H1 (cell line): ENCODE data around the gene DCP2. TPM values are rescaled to one million over a fixed set of nuclear protein-coding genes. Genes with fewer than 3 reads are reported as not detected.

Source experiments
- CTCF ChIA-PET: fragments of 300-600 bp; sonication (Branson Sonifier 250); formaldehyde crosslinking; loops from one replicate; lab custom pipeline; 2021; ENCODE audit not compliant: partially characterized antibody; lab: Charles Lee
- POLR2A ChIA-PET: fragments of 300-600 bp; sonication (Branson Sonifier 250); formaldehyde crosslinking; loops from one replicate; lab custom pipeline; 2021; ENCODE audit warnings: inconsistent platforms; ENCODE audit not compliant: partially characterized antibody; lab: Charles Lee
- DNase-seq, 2 experiments: peaks; one replicate each; pipeline versions ENCODE4 v3.0.0 to v3.0.0-alpha.2; 2010 to 2022; ENCODE audit warnings: low spot score in 2 of 2, low read depth in 1 of 2, mixed read lengths in 1 of 2
- FAIRE-seq: peaks from 2 replicates; lab custom pipeline; 2011; peaks lifted over from hg19 to GRCh38; lab: Jason Lieb, UNC
- H2AFZ ChIP-seq: 2 replicates; pipeline ENCODE4 v1.8.1; 2012; ENCODE audit warnings: low read length, inconsistent platforms
- H2AK5ac ChIP-seq: 2 replicates; pipeline ENCODE4 v1.6.1; 2013; ENCODE audit warnings: low read depth, low read length
- H2BK120ac ChIP-seq: replicated peaks from 2 replicates; pipeline ENCODE3; 2013; ENCODE audit warnings: low read depth, low read length, inconsistent platforms
- H2BK12ac ChIP-seq: 2 replicates; pipeline ENCODE4 v1.6.1; 2013; ENCODE audit warnings: low read depth, low read length
- H2BK15ac ChIP-seq: 2 replicates; pipeline ENCODE4 v1.6.1; 2013; ENCODE audit warnings: low read length
- H2BK20ac ChIP-seq: 2 replicates; pipeline ENCODE4 v1.6.1; 2013; ENCODE audit warnings: low read length
- H2BK5ac ChIP-seq: 2 replicates; pipeline ENCODE4 v1.6.1; 2013; ENCODE audit warnings: low read depth, low read length
- H3K14ac ChIP-seq: 2 replicates; pipeline ENCODE4 v1.6.1; 2013; ENCODE audit warnings: inconsistent platforms; ENCODE audit not compliant: insufficient read length
- H3K18ac ChIP-seq: 2 replicates; pipeline ENCODE4 v1.6.1; 2013; ENCODE audit warnings: low read length; ENCODE audit errors: extremely low read depth
- H3K23ac ChIP-seq: 2 replicates; pipeline ENCODE4 v1.6.1; 2013; ENCODE audit warnings: inconsistent platforms; ENCODE audit not compliant: insufficient read length
- H3K23me2 ChIP-seq: 2 replicates; pipeline ENCODE4 v1.6.1; 2013; ENCODE audit warnings: low read depth, low read length
- H3K27ac ChIP-seq: 2 replicates; pipeline ENCODE4 v1.6.1; 2011; ENCODE audit warnings: low read depth, low read length, inconsistent platforms
- H3K27me3 ChIP-seq, 4 experiments: replicated peaks in 1 of 4; 1 replicate in 1 of 4; 2 replicates in 3 of 4; pipeline versions ENCODE4 v1.6.1 to v1.8.1; 2011 to 2013; ENCODE audit warnings: low read length in 3 of 4, mild to moderate bottlenecking in 3 of 4, inconsistent platforms in 2 of 4, mixed read lengths in 2 of 4, moderate library complexity in 1 of 4; ENCODE audit not compliant: control insufficient read depth in 3 of 4, insufficient read depth in 3 of 4; ENCODE audit errors: extremely low read depth in 1 of 4
- H3K36me3 ChIP-seq, 4 experiments: 2 replicates each; pipeline versions ENCODE4 v1.6.1 to v1.8.1; 2011 to 2013; ENCODE audit warnings: mild to moderate bottlenecking in 4 of 4, low read length in 3 of 4, moderate library complexity in 2 of 4, control low read depth in 1 of 4, inconsistent platforms in 1 of 4; ENCODE audit not compliant: insufficient read depth in 4 of 4, control insufficient read depth in 2 of 4
- H3K4ac ChIP-seq: replicated peaks from 2 replicates; pipeline ENCODE3; 2013; ENCODE audit warnings: low read length, low read depth, mixed read lengths, inconsistent platforms; ENCODE audit not compliant: insufficient read length
- H3K4me1 ChIP-seq, 4 experiments: replicated peaks in 1 of 4; 1 replicate in 1 of 4; 2 replicates in 3 of 4; pipeline versions ENCODE4 v1.6.1 to v1.8.1; 2011 to 2013; ENCODE audit warnings: low read length in 3 of 4, inconsistent platforms in 2 of 4, mixed read lengths in 1 of 4; ENCODE audit not compliant: insufficient read depth in 4 of 4, control insufficient read depth in 3 of 4
- H3K4me2 ChIP-seq, 2 experiments: 2 replicates each; pipeline versions ENCODE4 v1.6.1 to v1.8.1; 2011 to 2013; ENCODE audit warnings: low read depth in 2 of 2, low read length in 2 of 2, control low read depth in 1 of 2, inconsistent platforms in 1 of 2, mild to moderate bottlenecking in 1 of 2; ENCODE audit not compliant: insufficient read depth in 1 of 2
- H3K4me3 ChIP-seq, 4 experiments: fragments of 200-600, 300-600 bp in 1 of 4; sonication (generic), shearing (Covaris generic), sonication (Bioruptor Twin) in 1 of 4; 2 replicates each; pipeline versions ENCODE4 v1.5.1 to v1.8.1; 2011 to 2016; ENCODE audit warnings: low read length in 4 of 4, low read depth in 3 of 4, control low read depth in 2 of 4, inconsistent platforms in 2 of 4, mild to moderate bottlenecking in 2 of 4, mixed read lengths in 1 of 4, moderate library complexity in 1 of 4; ENCODE audit not compliant: insufficient read depth in 2 of 4; ENCODE audit errors: extremely low read depth in 1 of 4
- H3K56ac ChIP-seq: replicated peaks from 2 replicates; pipeline ENCODE3; 2013; ENCODE audit warnings: low read depth, mild to moderate bottlenecking, mixed read lengths, low read length, inconsistent platforms; ENCODE audit not compliant: insufficient read length
- H3K79me1 ChIP-seq: 2 replicates; pipeline ENCODE4 v1.6.1; 2013; ENCODE audit warnings: low read depth, low read length, control low read depth
- H3K79me2 ChIP-seq, 2 experiments: 2 replicates each; pipeline versions ENCODE4 v1.6.1 to v1.8.1; 2012 to 2013; ENCODE audit warnings: low read length in 2 of 2, mild to moderate bottlenecking in 2 of 2, inconsistent platforms in 1 of 2; ENCODE audit not compliant: insufficient read depth in 2 of 2, control insufficient read depth in 1 of 2
- H3K9ac ChIP-seq, 4 experiments: replicated peaks in 1 of 4; 1 replicate in 1 of 4; 2 replicates in 3 of 4; pipeline versions ENCODE4 v1.6.1 to v1.8.1; 2011 to 2013; ENCODE audit warnings: low read depth in 3 of 4, low read length in 3 of 4, control low read depth in 2 of 4, mild to moderate bottlenecking in 2 of 4, moderate library complexity in 2 of 4, inconsistent platforms in 1 of 4; ENCODE audit errors: extremely low read depth in 1 of 4
- H3K9me3 ChIP-seq, 2 experiments: 2 replicates each; pipeline versions ENCODE4 v1.6.1 to v1.8.1; 2012 to 2013; ENCODE audit warnings: mild to moderate bottlenecking in 2 of 2, moderate library complexity in 2 of 2, control low read depth in 1 of 2, inconsistent platforms in 1 of 2, low read depth in 1 of 2, low read length in 1 of 2, mixed read lengths in 1 of 2; ENCODE audit not compliant: insufficient read depth in 2 of 2
- H4K20me1 ChIP-seq, 2 experiments: replicated peaks in 1 of 2; 2 replicates each; pipeline versions ENCODE3 to v1.8.1; 2011 to 2013; ENCODE audit warnings: inconsistent platforms in 2 of 2, low read length in 2 of 2, mild to moderate bottlenecking in 1 of 2; ENCODE audit not compliant: insufficient read depth in 2 of 2, control insufficient read depth in 1 of 2
- H4K5ac ChIP-seq: 2 replicates; pipeline ENCODE4 v1.6.1; 2013; ENCODE audit warnings: low read length, low read depth, mixed read lengths, inconsistent platforms; ENCODE audit not compliant: insufficient read length
- H4K8ac ChIP-seq: 2 replicates; pipeline ENCODE4 v1.8.0; 2013; ENCODE audit warnings: mild to moderate bottlenecking, moderate library complexity, low read length, inconsistent platforms; ENCODE audit not compliant: insufficient read depth; ENCODE audit errors: extremely low read depth
- H4K91ac ChIP-seq: replicated peaks from 2 replicates; pipeline ENCODE3; 2013; ENCODE audit warnings: low read length, mixed read lengths, inconsistent platforms; ENCODE audit not compliant: insufficient read length
- CBX8 ChIP-seq: fragments of 300-800, 300-1000 bp; sonication (generic); IDR thresholded peaks from 2 replicates; pipeline ENCODE4 v1.7.1; 2016; ENCODE audit warnings: low read depth, low read length, borderline replicate concordance
- EP300 ChIP-seq, 2 experiments: IDR thresholded peaks; 1 replicate in 1 of 2; 2 replicates in 1 of 2; pipeline ENCODE4 v1.6.1; 2011 to 2012; ENCODE audit warnings: low read depth in 2 of 2, low read length in 2 of 2, mild to moderate bottlenecking in 2 of 2, borderline replicate concordance in 1 of 2, inconsistent platforms in 1 of 2, moderate library complexity in 1 of 2
- WGBS, 2 experiments: shearing (Covaris generic) in 1 of 2; methylation state at CpG; one replicate each; pipeline versions ENCODE4 v1.1.6 to v1.1.7; 2013 to 2015; ENCODE audit warnings: low lambda C conversion rate in 2 of 2, mixed read lengths in 2 of 2, inconsistent platforms in 1 of 2, low coverage in 1 of 2, missing lambda C conversion rate in 1 of 2; ENCODE audit not compliant: insufficient replicate concordance in 2 of 2, insufficient coverage in 1 of 2, insufficient read length in 1 of 2; ENCODE audit errors: extremely low coverage in 1 of 2, missing lambda C conversion rate in 1 of 2; 5-methylcytosine and 5-hydroxymethylcytosine counted together
- polyA plus RNA-seq, 7 experiments: library from polyadenylated mRNA; depleted of rRNA in 3 of 7; stranded (reverse) in 5 of 7; unstranded in 2 of 7; fragments of >200 nt in 5 of 7; fragments of 200-250 nt in 2 of 7; gene quantifications; 1 replicate in 5 of 7; 2 replicates in 1 of 7; 4 replicates in 1 of 7; pipeline versions ENCODE4 v1.2.1 to v1.2.3, GENCODE V29; 2011 to 2013; ENCODE audit warnings: missing spikeins in 2 of 7, mixed read lengths in 2 of 7
- total RNA-seq: library from RNA; stranded (reverse); fragmentation: NEBNext Ultra II Directional; extraction: Animal tissue kit (Norgen Biotek cat#: 25700); gene quantifications from 2 replicates; pipeline ENCODE4 v1.2.1, GENCODE V29; 2021

The DCP2 gene
- total and polyA plus RNA-seq, 2 of the 8 experiments (the other 6 are each of a cell fraction or from before 2014, with no cell fraction given) = 14.4 to 162 TPM

- H3K9ac ChIP-seq = no peak overlapping the region
- H3K18ac ChIP-seq = no peak overlapping the region
- no peak overlapping the region for H2BK15ac ChIP-seq
- TF ChIP-seq EP300 (IDR thresholded peaks at IDR 0.05; ENCODE audit: borderline replicate concordance in 1 of 2, low read depth in 2 of 2, low read length in 2 of 2) (no peak), CBX8 (no peak)
- H2BK5ac ChIP-seq = no peak overlapping the region
- no peak overlapping the region for H3K56ac ChIP-seq
- CTCF ChIA-PET = interaction anchor here (0.9 kb wide), 1 partner anchor 11 kb away, joined by 3 read pairs; no protein-coding TSS in a partner anchor
- H3K36me3 ChIP-seq = no peaks in the 10 kb centered on the region
- H4K91ac ChIP-seq = no peak overlapping the region
- POLR2A ChIA-PET = interaction anchor here (0.7 to 1.2 kb wide), 2 partner anchors 18 to 20 kb away, joined by 3 to 4 read pairs; partner anchors contain the start of gene DCP2
- peak overlapping the region; percentile 81 for H3K4ac ChIP-seq
- no peaks in the 10 kb centered on the region for H4K20me1 ChIP-seq
- H3K23me2 ChIP-seq = peaks cover 2% of the 10 kb centered on the region; the same call in 1 of the 2 replicates
- no peaks in the 10 kb centered on the region for H3K79me1 ChIP-seq
- no peak for FAIRE-seq
- no peak overlapping the region for H4K5ac ChIP-seq
- no peak overlapping the region for H2AK5ac ChIP-seq
- no peaks in the 10 kb centered on the region for H3K27me3 ChIP-seq
- peaks cover 3 to 9% of the 10 kb centered on the region in 2 experiments; a peak in 2 of 4 replicates for H3K9me3 ChIP-seq
- H4K8ac ChIP-seq = no peak overlapping the region
- no peak overlapping the region for H2AFZ ChIP-seq
- no peak for DNase-seq
- no peak overlapping the region for H2BK120ac ChIP-seq
- H3K79me2 ChIP-seq = no peaks in the 10 kb centered on the region
- H3K4me3 ChIP-seq = no peak overlapping the region
- H3K4me2 ChIP-seq = no peak overlapping the region
- H2BK12ac ChIP-seq = no peak overlapping the region
- no peak overlapping the region for H2BK20ac ChIP-seq
- no peak overlapping the region for H3K27ac ChIP-seq
- WGBS, 2 experiments = 77% methylated on average over 5 of the region's 5 CpGs; no CpG with 5 or more reads in 1 of the 2 experiments
- H3K14ac ChIP-seq = no peak overlapping the region
- H3K4me1 ChIP-seq = peaks cover 0 to 6% (median 0%) of the 10 kb centered on the region in 4 experiments; a peak in 2 of 7 replicates
- no peak overlapping the region for H3K23ac ChIP-seq
Observed at GRCh38 chr5:112958093-112959088, 18.2 kb upstream of the DCP2 start.
